Keratinocyte (primary cell): ENCODE data around the gene USP28.

Experiments
- CTCF ChIP-seq, 3 experiments: IDR thresholded peaks in 1 of 3; conservative IDR thresholded peaks in 1 of 3; optimal IDR thresholded peaks in 1 of 3; 2 replicates in 2 of 3; 3 replicates in 1 of 3; pipeline versions ENCODE3 to v1.5.1; 2011; ENCODE audit warnings: low read length in 3 of 3, mild to moderate bottlenecking in 3 of 3, moderate library complexity in 2 of 3, control low read depth in 1 of 3, inconsistent platforms in 1 of 3; ENCODE audit not compliant: insufficient read depth in 2 of 3; ENCODE audit errors: extremely low read depth in 1 of 3
- EZH2 ChIP-seq: IDR thresholded peaks from one replicate; pipeline ENCODE4 v1.6.1; 2012; ENCODE audit warnings: inconsistent platforms, mild to moderate bottlenecking, low read length, moderate library complexity

DNA sequence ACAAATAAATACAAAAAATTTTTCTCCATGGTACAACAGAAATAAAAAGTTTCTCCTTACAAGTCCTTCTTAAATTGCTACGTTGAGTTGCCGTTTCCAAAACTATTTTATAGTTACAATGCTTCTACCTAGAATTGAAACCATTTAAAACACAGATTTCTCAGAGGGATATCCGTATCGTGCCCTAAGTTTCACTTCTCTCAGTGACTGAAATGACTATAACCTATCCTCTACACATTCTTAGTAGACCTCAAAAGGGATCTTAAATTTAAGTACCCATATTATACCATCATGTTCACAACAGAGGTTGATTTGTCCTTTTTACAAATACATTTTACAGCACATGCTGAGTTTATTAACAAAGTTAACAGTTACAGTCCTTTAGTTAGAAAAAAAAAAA, 44.1 kb downstream of the USP28 start:
- TF ChIP-seq CTCF (optimal IDR thresholded peaks at IDR 0.05 in 1 of 3, IDR thresholded peaks at IDR 0.05 in 1 of 3, conservative IDR thresholded peaks at IDR 0.05 in 1 of 3; ENCODE audit: extremely low read depth in 1 of 3, insufficient read depth in 2 of 3, low read length in 3 of 3) (no peak), EZH2 (no peak)
